HEK293 (cell line): ENCODE results near the gene CAMKMT.

Experiments
- ZNF501 ChIP-seq: fragments of 450-650 bp; formaldehyde crosslinking; IDR thresholded peaks from 2 replicates; pipeline ENCODE4 v1.5.1; 2016; ENCODE audit warnings: missing biosample characterization, missing genetic modification characterization
- ZNF610 ChIP-seq: fragments of 450-650 bp; formaldehyde crosslinking; IDR thresholded peaks from 2 replicates; pipeline ENCODE4 v1.5.1; 2016; ENCODE audit warnings: missing biosample characterization, missing genetic modification characterization, borderline replicate concordance
- ZNF830 ChIP-seq: fragments of 450-650 bp; IDR thresholded peaks from 2 replicates; pipeline ENCODE4 v1.5.0; 2018; ENCODE audit warnings: missing biosample characterization, missing genetic modification characterization, low read depth, mild to moderate bottlenecking, moderate library complexity

GRCh38 chr2:44371445-44371844, 9.7 kb downstream of the CAMKMT start:
- no peak for TF ChIP-seq ZNF610
- TF ChIP-seq ZNF830 = no peak
- TF ChIP-seq ZNF501 = no peak
